Fibroblast of lung (primary cell): ENCODE measurements around the gene WFDC12.

Experiments used
- CTCF ChIP-seq, 2 donors: IDR thresholded peaks in 1 of 2; conservative IDR thresholded peaks in 1 of 2; 1 replicate in 1 of 2; 2 replicates in 1 of 2; pipeline ENCODE4 v1.5.1; 2011 to 2012; ENCODE audit warnings: low read length in 2 of 2, control low read depth in 1 of 2, inconsistent platforms in 1 of 2, low read depth in 1 of 2, mild to moderate bottlenecking in 1 of 2
- EZH2 ChIP-seq: IDR thresholded peaks from 2 replicates; pipeline ENCODE4 v1.5.1; 2012; ENCODE audit warnings: low read length, control low read depth, mild to moderate bottlenecking; ENCODE audit errors: missing control alignments

- TF ChIP-seq CTCF (conservative IDR thresholded peaks at IDR 0.05 in 1 of 2, IDR thresholded peaks at IDR 0.05 in 1 of 2; ENCODE audit: low read depth in 1 of 2, low read length in 2 of 2) (no peak), EZH2 (no peak)
Observed at GRCh38 chr20:45136911-45137310, 12.6 kb upstream of the WFDC12 start.
